HG03175 (cell line): ENCODE measurements around the gene COPE.
"Not testable (repeated sequence)": the region's sequence is repeated elsewhere in the genome, so short reads cannot be mapped to it uniquely, and the experiment has no call there.

Experiments used
- ATAC-seq: cut with Tn5 transposase; IDR thresholded peaks from one replicate; pipeline ENCODE4 v1.9.1; 2021; ENCODE audit warnings: mild to moderate bottlenecking, moderate library complexity; ENCODE audit not compliant: unreplicated experiment

The COPE gene

DNA sequence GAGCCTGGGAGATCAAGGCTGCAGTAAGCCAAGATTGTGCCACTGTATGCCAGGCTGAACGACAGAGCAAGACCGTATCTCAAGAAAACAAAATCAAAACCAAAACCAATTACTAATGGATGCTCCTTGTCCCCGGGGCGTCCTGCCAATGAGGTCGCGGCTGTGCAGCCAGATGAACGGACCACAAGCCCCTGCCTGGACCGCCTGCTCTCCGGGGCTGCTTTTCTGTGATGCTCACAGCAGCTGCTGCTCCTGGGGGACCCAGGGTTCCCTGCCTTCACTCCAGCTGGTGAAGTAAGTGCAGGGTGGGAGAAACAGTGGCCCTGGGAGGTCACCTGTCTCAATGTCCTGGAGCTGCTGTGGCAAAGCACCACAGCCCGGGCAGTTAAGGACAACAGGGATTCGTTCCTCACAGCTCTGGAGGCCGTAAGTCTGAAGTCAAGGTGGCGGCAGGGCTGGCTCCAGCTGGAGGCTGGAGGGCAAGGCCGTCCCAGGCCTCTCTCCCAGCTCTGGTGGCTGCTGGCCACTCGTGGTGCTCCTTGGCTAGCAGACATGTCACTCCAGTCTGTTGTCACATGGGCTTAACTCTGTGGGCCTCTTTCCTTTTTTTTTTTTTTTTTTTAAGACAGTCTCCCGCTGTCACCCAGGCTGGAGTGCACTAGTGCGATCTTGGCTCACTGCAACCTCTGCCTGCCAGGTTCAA is 10.1 kb downstream of the COPE start:
- no peak for ATAC-seq

DNA sequence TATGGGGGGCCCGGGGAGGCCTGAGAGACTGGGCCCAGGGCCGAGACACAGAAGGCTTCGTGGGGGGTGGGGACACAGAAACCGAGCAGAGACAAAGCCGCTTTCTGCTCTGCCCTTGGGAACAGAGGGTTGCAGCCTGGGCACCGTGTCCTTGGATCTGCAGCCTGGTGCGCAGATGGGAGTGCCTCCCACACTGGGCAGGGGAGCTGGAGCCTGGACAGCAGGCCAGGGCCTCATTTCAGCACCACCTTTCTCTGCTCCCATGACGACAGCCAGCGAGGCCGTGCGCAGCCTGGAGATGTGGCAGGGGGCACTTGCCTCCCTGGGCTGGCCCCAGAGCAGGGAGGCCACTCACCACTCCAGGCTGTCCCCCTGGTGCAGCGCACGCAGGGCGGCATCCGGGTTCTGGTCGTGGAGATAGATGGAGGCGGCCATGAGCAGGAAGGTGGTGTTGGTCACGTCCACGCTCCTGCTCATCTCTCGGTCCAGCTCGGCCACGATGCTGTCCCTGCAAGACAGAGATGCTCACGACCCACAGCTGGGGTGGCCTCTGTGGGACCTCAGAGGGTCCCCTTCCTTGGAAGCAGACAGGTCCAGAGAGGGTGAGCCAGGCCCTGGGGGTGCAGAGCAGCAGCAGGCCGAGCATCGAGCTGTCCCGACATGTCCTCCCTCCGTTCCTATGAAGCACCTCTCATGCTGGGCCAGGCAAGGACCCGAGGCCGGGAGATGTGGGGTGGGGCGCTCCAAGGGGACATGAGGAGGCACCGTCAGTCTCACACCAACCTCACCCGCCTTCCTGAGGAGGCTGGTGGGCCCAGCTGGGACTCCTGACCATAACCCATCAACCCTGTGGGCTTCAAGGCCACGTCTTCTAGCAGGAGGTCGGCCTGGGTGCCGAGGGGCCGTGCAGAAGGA is 12.3 kb downstream of the COPE start:
- no peak for ATAC-seq

DNA sequence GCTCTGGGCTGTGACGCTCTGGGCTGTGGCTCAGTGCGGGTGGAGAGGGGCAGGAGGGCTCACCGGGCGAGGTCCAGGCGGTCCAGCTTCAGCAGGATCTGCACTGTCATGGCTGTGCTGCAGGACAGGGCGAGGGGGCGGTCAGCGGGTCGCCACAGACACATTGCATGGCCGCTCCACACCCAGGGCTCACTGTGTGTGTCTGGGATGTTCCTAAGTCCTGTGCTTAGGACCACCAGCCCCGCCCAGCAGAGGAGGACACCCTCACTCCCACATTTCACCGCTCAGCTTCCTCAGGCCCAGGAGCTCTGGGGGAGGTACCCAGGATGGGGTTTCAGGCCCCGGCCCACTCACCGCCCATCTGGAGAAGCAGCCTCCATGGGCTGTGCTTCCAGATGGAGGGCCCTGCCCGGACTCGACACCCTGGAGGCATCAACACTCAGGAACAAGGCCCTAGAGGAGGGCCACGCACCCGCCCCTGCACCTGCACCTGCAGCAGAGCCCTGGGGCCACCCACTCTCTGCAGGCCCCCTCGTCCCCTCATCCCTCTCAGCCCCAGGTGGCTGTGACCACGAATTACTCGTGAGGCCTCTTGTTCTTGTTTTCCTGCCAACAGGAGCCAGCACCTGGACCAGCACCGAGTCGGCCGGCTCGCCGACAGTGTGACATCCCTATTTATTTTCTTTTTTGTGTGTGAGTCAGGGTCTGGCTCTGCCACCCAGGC is 13.5 kb downstream of the COPE start:
- no peak for ATAC-seq

DNA sequence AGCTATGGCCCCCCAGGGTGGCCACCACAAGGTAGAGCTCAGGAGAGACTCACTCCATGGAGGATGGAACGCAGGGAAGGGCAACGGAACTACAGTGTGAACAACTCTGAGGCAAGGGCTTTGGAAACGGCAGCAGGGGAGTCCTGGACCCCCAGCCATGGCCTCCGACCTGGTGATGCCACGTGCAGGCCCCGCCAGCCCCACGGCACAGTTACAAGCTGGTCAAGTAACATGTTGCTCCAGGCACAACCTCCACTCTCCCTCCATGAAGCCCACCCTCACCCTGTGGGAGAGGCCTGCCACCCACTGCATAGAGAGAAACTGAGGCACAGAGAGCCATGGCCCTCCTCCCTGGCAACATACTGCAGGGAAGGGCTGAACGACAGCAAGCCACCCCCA is 14.1 kb downstream of the COPE start:
- ATAC-seq: no peak

DNA sequence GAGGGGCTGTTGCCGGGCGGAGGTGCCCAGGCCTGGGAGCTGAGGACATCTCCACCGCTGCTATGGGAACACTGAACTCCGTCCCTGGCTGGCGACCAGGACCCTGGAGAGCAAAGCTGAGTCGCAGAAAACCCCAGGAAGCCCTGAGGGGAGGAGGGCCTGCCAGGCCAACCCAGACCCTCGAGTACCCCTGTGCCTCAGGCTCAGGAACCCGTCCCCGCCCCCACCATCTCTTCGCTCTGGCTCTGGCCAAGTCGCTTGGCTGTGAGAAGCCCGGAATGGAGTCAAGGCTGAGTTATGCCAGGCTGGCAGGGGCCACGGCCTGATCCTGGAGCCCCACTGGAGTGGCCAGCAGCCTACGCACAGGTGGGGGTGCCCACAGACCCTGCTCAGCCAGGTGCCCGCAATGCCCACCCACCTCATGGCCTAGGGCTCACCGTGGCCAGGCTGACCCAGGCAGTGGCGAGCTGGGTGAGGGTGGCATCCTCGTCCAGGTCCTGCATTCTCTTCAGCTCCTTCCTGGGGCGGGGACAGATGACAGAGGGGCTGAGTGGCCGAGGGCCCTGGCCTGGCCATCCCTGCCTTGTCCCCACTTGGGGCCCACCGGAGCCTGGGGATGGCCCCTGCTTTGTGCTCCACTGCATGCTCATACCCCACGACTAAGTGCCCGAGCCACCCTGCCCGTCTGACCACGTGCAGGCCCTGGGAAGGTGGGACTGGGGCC is 14.7 kb downstream of the COPE start:
- no peak for ATAC-seq

DNA sequence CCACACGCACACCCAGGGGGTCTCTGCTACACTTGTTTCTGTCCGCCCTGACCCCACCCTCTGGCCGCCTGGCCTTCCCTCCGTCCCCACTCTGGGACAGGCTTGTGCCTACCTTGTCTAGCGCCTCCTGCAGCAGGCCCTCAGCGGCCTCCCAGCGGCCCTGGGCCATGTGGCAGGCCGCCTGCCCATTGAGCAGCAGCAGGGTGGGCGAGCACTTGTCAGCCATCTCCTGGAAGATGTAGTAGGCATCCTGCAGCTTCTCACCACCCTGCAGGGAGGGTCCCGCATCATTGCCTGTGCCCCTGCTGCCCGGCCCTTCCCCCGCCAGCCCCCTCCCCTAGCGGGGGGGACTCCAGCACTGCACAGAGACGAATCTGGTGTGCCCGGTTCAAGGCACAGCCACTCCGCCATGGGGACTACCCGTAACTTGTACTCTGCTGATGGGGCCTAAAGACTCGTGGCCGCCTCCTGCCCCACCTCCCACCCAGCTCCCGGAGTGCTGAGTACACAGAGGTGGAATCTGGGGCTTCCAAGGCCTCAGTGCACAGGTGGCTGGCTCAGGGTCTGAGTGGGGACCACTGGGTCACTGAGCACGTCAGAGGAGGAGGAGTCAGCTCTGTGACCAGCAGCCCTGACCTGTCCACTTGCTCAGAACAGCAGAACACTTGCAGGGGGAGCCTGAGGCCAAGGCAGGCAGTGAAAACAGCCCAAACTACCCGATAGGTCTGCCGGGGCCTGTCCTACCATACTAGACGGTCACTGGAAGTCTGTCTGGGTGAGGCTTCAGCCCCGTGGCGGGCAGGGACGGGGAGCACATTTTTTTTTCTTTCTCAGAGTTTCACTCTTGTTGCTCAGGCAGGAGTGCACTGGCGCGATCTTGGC is 15.8 kb downstream of the COPE start:
- ATAC-seq: no peak

DNA sequence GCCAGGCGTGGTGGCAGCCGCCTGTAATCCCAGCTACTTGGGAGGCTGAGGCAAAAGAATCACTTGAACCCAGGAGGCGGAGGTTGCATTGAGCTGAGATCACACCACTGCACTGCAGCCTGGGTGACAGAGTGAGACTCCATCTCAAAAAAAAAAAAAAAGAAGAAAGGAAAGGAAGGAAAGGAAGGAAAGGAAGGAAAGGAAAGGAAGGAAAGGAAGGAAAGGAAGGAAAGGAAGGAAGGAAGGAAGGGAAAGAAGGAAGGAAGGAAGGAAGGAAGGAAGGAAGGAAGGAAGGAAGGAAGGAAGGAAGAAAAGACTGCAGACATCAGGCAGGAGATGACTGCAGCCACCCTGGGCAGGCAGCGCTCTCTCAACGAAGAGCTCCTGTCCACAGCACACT is 16.7 kb downstream of the COPE start:
- not testable (repeated sequence) for ATAC-seq

DNA sequence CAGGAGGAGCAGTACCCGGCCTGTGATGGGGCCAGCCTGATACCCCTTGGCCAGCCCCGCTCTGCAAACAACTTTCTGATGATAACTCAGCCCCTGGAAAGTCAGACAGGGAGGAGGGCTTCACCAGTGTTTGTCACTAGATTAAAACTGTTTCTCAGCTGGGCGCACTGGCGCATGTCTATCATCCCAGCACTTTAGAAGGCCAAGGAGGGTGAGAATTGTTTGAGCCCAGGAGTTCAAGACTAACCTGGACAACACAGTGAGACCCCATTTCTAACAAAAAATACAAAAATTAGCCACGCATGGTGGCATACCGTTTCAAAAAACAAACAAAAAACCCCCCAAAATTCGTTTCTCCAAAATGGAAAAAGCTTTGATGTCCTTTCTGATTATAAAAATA is 17.7 kb downstream of the COPE start:
- no peak for ATAC-seq

DNA sequence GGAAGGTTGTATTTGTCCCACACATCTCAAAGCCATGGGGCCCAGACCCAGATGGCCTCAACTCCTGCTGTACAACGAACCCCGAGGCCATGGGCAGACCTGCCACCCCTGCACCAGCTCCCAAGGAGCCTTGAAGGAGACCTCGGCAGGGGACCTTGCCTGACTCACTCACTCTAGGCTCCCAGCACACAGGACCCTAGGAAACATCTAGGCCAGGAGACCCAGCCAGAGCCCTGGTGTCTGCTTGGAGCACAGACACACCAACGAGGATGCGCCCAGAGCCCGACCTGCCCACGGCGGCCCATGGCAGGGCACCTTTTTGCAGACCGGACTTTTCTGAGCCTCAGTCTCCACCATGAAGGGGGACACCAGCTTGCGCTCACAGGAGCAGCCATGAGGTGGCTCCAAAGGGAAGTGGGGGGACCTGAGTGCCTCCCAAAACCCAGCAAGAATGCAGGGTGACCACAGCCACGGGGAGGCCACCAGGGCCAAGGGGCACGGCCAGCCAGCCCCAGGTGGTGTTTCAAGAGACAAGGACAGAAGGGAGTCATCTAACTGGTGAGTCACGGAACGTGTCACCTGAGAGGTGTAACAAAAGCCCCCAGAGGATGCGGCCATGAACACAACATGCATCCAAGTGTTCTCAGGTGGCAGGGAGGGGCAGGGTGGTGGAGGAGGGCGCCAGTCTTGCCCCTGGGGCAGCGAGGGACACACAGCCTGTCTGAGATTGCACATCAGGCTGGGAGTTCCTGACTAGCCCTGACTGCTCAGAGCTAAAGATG is 18.3 kb downstream of the COPE start:
- ATAC-seq: no peak

DNA sequence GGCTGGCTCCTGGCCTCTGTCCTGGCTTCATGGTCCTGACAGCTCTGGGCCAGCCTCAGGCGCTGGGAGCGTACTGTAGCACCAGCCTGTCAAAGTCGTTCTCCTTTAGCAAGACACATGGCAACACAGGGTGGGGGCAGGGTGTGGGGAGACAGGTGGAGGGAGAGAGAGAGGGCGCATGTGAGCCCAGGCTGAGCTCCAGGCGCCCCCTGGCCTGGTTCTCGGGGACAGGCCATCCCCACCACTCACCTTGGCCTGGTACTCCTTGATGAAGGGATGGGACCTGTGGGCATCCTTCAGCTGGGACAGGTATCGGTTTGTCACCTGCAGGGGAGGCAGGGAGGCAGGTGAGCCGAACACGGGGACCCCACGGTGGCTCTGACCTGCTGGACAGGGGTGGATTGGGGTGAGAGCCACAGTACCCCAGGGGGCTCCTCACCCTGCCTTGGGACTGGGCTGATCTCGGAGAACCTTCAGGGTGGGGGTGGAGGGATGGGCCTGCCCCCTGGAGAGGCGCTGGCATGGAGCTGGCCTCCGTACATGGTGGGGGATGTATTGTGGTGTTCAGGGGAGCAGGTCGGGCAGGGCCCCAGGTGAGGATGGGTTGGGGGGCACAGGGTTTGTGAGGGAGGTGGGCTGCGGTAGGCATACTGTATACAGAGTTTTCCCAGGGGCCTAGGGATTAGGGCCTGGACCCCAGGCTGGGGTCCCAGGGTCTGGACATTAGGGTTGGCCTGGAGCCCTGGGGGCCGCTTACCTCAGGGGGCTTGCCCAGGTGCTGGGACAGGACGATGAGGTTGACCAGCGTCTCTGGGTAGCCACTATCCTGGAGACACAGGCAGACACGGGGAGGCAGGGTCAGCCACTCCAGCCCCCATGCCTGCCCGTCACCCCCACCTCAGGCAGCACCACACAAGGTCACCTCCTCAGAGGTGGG is 19.3 kb downstream of the COPE start:
- no peak for ATAC-seq

DNA sequence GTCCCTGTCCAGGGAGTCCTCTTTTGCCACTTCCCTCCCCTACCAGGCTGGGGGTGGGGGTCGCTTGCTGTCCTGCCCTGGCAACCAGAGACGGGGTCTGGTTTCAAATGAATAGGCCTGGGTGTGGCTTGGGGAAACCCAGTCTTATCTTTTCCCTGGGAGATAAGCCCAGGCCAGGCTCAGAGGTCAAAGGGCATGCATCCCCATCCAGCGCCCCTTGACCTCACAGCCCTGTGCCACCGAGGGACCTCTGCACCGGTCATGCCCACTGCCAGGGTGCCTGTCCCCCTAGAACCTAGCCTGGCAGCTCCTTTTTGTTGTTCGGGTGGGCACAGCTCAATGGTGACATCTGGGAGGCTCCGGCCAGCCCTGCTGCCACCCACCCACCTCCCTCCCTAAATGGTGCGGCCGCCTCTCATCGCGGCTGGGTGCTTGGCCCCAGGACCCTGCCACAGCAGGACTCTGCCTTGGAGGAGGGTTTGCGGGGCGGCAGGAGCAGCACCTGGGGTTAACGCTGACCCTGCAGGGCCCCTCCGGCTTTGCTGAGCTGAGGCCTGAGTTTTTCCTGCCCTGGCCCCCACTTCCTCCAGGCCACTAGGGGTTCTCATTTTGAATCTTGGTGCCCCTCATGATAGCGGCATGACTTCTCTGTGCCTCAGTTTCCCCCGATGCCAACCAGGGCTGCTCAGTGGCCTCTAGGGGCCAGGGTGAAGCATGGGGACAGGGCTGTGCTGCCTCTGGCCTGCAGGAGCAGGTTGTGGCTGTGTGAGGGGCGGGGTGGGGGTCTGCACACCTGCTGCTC is 20.4 kb downstream of the COPE start:
- ATAC-seq: no peak

DNA sequence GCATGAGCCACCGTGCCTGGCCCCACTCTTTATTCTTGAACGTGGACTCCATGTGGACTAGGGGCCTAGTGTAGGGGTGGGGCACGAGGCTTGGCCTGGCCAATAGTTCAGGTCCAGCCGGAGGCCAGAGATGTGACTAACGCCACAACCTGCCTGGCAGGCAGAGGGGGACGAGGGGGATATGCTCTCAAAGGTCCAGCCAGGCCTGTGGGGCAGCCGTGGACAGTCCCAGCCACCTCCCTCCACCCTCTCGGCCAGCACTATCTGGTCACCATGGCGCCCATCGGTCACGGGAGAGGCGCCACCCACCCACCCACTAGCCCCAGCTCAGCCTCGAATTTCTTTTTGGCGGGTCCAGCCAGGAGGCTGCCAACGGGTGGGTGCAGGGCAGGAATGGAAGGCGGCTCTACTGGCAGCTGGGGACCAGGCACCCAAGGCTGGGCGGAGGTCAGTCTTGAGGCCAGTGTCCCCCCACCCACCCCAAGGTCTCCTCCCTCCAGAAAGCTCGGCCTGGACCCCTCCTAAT is 21.0 kb downstream of the COPE start:
- ATAC-seq: no peak

DNA sequence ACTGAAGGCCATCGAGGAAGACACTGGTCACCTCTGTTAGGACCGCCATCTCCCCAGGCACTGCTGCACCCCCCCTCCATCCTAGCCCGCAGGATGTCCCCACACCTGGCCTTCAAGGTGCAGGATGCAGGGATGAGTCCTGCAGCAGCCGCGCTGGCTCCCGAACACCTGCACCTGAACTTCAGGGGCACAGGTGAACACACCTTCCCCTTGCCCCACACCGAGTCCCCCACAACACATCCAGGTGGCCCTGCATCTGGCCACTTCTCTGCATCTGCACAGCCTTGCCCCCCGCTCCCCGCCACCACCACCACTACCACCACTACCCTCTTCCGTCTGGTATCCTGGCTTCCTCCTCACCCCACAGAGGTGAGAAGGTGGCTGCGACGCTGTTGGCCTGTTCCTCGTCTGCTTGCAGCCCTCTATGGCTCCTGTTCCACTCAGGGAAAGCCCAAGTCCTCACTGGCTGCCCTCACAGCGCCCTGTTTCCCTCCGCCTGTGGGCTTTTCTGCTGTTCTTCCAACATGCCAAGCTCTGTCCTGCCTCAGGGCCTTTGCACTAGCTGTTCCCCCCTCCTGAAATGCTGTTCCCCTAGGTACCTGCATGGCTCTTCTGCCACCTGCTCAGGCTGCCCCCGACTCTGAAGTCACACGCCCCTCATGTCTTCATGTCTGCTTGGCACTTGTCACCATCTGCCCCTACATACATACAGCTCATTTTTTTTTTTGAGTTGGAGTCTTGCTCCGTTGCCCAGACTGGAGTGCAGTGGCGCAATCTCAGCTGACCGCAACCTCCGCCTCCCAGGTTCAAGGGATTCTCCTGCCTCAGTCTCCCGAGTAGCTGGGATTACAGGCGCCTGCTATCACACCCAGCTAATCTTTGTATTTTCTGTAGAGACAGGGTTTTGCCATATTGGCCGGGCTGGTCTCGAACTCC is 21.8 kb downstream of the COPE start:
- no peak for ATAC-seq

DNA sequence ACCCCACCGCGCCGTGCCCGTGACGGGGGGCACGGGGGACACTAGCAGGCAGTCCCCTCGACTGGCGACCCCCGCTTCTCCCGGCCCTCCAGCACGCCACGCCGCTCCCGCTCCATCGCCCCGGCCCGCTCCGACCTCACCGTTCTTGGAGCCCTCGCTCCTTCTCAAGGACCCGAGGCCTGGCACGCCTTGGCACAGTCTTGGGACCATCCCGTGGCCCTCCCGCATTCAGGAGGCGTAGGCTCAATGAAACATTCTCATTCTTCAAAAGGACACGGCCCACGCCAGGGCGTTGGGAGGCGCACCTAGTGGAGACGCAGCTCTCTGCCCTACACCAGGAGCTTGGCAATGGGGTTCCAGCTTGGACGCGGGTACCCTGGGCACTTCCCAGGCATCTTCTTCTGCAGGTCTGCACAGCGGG is 22.8 kb downstream of the COPE start:
- no peak for ATAC-seq

DNA sequence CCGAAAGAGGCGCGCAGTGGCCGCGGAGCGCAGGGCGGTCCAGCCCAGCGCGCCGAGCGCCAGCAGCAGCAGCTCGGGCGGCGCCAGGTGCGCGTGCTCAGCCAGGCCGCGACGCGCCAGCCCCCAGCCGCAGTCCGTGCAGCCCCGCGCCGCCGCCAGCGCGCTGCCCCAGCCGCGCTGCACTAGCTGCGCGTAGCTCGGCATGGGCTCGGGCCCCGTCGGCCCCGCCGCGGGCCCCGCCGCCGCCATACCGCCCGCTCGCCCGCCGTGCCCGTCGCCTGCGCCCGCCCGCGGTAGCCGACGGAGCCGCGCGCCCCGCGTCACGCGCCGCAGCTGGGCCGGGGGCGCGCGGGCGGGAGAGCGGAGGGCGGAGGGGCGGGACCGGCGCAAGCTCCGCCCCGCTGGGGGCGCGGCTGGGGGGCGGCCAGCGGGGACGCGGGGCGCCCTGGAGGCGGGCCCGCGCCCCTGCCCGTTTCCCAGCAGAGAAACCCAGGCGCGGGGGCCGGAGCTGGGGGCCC is 23.3 kb downstream of the COPE start, which contains the start of gene CERS1:
Gene CERS1 (minus strand): TSS at position 335 of the 518 bp plus-strand sequence. CDS start 86 bp downstream, at position 249.
- no peak for ATAC-seq
